Loucy (cell line): Measurements from ENCODE around the gene NCKAP5.

Experiments used
- H2AFZ ChIP-seq: fragments of 200-600 bp; sonication (generic); 2 replicates; pipeline ENCODE4 v1.6.0; 2016; ENCODE audit warnings: antibody characterized with exemption, mild to moderate bottlenecking, low read length, moderate library complexity
- H3F3A ChIP-seq: fragments of 200-600 bp; 2 replicates; pipeline ENCODE4 v1.6.0; 2016; ENCODE audit warnings: antibody characterized with exemption, low read depth, mild to moderate bottlenecking
- H3K27me3 ChIP-seq: fragments of 200-600 bp; sonication (generic); 2 replicates; pipeline ENCODE4 v1.6.1; 2014; ENCODE audit warnings: low read length, mild to moderate bottlenecking; ENCODE audit not compliant: insufficient read depth, poor library complexity, severe bottlenecking
- H3K36me3 ChIP-seq: fragments of 200-600 bp; sonication (generic); 2 replicates; pipeline ENCODE4 v1.6.1; 2016; ENCODE audit warnings: low read length; ENCODE audit not compliant: insufficient read depth
- H3K4me1 ChIP-seq: fragments of 200-600 bp; sonication (generic); 2 replicates; pipeline ENCODE4 v1.5.1; 2014; ENCODE audit warnings: low read length, mild to moderate bottlenecking; ENCODE audit not compliant: insufficient read depth, poor library complexity, severe bottlenecking
- H3K4me2 ChIP-seq: fragments of 200-600 bp; sonication (generic); 2 replicates; pipeline ENCODE4 v1.6.0; 2014; ENCODE audit warnings: antibody characterized with exemption, low read length, low read depth, mild to moderate bottlenecking; ENCODE audit not compliant: poor library complexity, severe bottlenecking
- H3K4me3 ChIP-seq: fragments of 200-600 bp; sonication (generic); 2 replicates; pipeline ENCODE4 v1.5.1; 2014; ENCODE audit warnings: low read length, mild to moderate bottlenecking, mixed read lengths; ENCODE audit not compliant: poor library complexity, severe bottlenecking
- H3K79me2 ChIP-seq: fragments of 200-600 bp; sonication (generic); 2 replicates; pipeline ENCODE4 v1.6.1; 2014; ENCODE audit warnings: low read length; ENCODE audit not compliant: insufficient read depth
- H3K9ac ChIP-seq: fragments of 200-600 bp; sonication (generic); 2 replicates; pipeline ENCODE4 v1.6.0; 2014; ENCODE audit warnings: mild to moderate bottlenecking, low read depth, low read length, moderate library complexity; ENCODE audit not compliant: poor library complexity, severe bottlenecking
- H3K9me2 ChIP-seq: fragments of 200-600 bp; sonication (generic); replicated peaks from 2 replicates; pipeline ENCODE4 v1.6.1; 2016; ENCODE audit warnings: low read depth, low read length, mixed read lengths
- H3K9me3 ChIP-seq: fragments of 200-600 bp; sonication (generic); 2 replicates; pipeline ENCODE4 v1.6.1; 2014; ENCODE audit warnings: mild to moderate bottlenecking, antibody characterized with exemption, low read length, low read depth; ENCODE audit not compliant: insufficient read depth
- H4K20me1 ChIP-seq: fragments of 200-600 bp; sonication (generic); 2 replicates; pipeline ENCODE4 v1.6.0; 2014; ENCODE audit warnings: antibody characterized with exemption, low read length, mild to moderate bottlenecking; ENCODE audit not compliant: insufficient read depth, poor library complexity, severe bottlenecking
- CTCF ChIP-seq: fragments of 200-600 bp; sonication (generic); conservative IDR thresholded peaks from 2 replicates; pipeline ENCODE4 v1.5.1; 2014; ENCODE audit warnings: mild to moderate bottlenecking, antibody characterized with exemption, low read length
- EZH2phosphoT487 ChIP-seq: fragments of 200-600 bp; IDR thresholded peaks from 2 replicates; pipeline ENCODE4 v1.6.1; 2018; ENCODE audit warnings: antibody characterized with exemption, mild to moderate bottlenecking, moderate library complexity, borderline replicate concordance

Gene NCKAP5

GRCh38 chr2:132640116-132640515 is 928.1 kb downstream of the NCKAP5 start:
- Histone ChIP-seq H2AFZ (no peak overlapping the region), H3K9me2 (no peaks in the 10 kb centered on the region), H3K27me3 (no peaks in the 10 kb centered on the region), H3K9me3 (no peaks in the 10 kb centered on the region), H3K4me3 (no peak overlapping the region), H3K79me2 (no peaks in the 10 kb centered on the region), H3K36me3 (no peaks in the 10 kb centered on the region), H3K4me1 (no peaks in the 10 kb centered on the region), H4K20me1 (no peaks in the 10 kb centered on the region), H3K4me2 (no peak overlapping the region), H3F3A (no peaks in the 10 kb centered on the region), H3K9ac (no peak overlapping the region)
- TF ChIP-seq EZH2phosphoT487 (no peak), CTCF (no peak)

- H3K4me2 ChIP-seq: no peak overlapping the region
- H3F3A ChIP-seq: no peaks in the 10 kb centered on the region
- no peaks in the 10 kb centered on the region for H3K9me3 ChIP-seq
- no peaks in the 10 kb centered on the region for H3K9me2 ChIP-seq
- H3K9ac ChIP-seq: no peak overlapping the region
- no peaks in the 10 kb centered on the region for H3K4me1 ChIP-seq
- no peak overlapping the region for H3K4me3 ChIP-seq
- H4K20me1 ChIP-seq: no peaks in the 10 kb centered on the region
- no peaks in the 10 kb centered on the region for H3K79me2 ChIP-seq
- H3K36me3 ChIP-seq: no peaks in the 10 kb centered on the region
- no peaks in the 10 kb centered on the region for H3K27me3 ChIP-seq
- no peak for TF ChIP-seq CTCF
- TF ChIP-seq EZH2phosphoT487: no peak
- no peak overlapping the region for H2AFZ ChIP-seq
Measured at GRCh38 chr2:132638313-132639040, 929.8 kb downstream of the NCKAP5 start.

- Histone ChIP-seq H3K9me3 (no peaks in the 10 kb centered on the region), H3K36me3 (no peaks in the 10 kb centered on the region), H3K4me1 (no peaks in the 10 kb centered on the region), H4K20me1 (no peaks in the 10 kb centered on the region), H3K79me2 (no peaks in the 10 kb centered on the region), H3K27me3 (no peaks in the 10 kb centered on the region), H2AFZ (no peak overlapping the region), H3K9me2 (no peaks in the 10 kb centered on the region), H3K4me3 (no peak overlapping the region), H3K9ac (no peak overlapping the region), H3K4me2 (no peak overlapping the region), H3F3A (no peaks in the 10 kb centered on the region)
- TF ChIP-seq CTCF (no peak), EZH2phosphoT487 (no peak)
Measured at GRCh38 chr2:132636346-132636745, 931.9 kb downstream of the NCKAP5 start.
